NCI-H226 (cell line): ENCODE measurements around the gene LHX1.

Experiments
- DNase-seq: peaks from one replicate; pipeline ENCODE4 v3.0.0-alpha.2; 2015

The LHX1 gene

GRCh38 chr17:36975922-36976515 is 38.7 kb downstream of the LHX1 start:
- no peak for DNase-seq

DNA sequence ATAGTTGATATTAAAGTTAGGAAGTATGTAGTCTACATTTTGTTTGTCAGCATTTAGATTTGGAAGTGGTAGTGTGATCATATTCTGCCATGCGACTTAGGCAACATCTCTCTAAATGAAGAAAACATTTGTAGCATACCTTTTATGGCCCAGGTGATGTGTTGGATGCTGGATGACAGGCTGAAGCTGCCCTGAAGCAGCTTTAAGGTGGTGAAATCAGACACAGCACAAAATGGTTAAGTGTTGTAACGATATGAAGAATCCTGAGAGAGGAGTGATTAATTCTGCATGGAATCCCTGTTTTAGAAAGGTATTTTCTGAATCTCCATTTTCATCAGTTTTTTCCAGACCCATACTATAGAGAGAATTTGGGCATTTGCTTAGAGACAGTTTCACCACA is 39.8 kb downstream of the LHX1 start:
- DNase-seq: no peak

DNA sequence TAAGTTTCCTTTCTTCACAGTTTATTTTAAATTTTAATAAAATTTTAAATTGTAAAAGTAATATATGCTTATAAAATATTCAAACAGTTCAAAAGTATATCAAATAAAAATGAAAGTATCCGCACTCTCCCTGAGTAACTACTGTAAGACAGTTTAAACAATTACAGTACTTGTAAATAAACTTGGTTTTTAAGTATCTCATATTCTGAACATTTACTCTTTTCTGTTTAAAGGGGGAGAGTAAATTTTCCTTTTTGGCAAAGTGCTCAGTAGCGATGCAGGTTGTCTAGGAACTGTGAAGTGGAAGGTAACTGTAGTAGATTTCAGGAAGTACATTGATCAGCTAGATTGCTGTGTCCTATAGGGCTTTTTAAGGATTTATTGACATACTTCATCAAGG is 40.3 kb downstream of the LHX1 start:
- no peak for DNase-seq

GRCh38 chr17:36978810-36979564 is 41.7 kb downstream of the LHX1 start:
- no peak for DNase-seq

DNA sequence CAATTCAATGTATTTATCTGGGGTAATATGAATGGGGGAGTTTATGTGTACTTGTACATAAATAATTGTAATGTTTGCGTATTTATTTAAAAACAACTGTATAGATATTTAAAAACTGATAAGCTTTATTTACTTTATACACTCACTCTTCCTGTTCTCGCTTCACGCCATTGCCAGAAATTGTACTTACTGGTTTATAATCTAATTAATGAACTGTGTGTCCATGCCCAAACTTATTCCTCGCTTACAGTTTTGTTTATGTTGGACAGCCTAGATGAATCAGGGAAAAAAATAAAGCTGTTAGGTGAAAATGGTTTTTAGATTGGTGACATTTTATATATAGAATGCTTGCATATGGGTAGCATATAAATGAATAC is 42.3 kb downstream of the LHX1 start:
- no peak for DNase-seq

GRCh38 chr17:36980280-36980761 is 43.0 kb downstream of the LHX1 start:
- no peak for DNase-seq

GRCh38 chr17:36983618-36984017 is 46.3 kb downstream of the LHX1 start:
- DNase-seq: no peak

- DNase-seq: no peak
Observed at GRCh38 chr17:36989173-36989572, 51.9 kb downstream of the LHX1 start.

GRCh38 chr17:36992701-36993100 is 55.4 kb downstream of the LHX1 start:
- DNase-seq: no peak

GRCh38 chr17:36993227-36993626 is 56.0 kb downstream of the LHX1 start:
- no peak for DNase-seq
